ENCODE results near the gene LONP1.

- TF ChIP-seq, protein P1, sequence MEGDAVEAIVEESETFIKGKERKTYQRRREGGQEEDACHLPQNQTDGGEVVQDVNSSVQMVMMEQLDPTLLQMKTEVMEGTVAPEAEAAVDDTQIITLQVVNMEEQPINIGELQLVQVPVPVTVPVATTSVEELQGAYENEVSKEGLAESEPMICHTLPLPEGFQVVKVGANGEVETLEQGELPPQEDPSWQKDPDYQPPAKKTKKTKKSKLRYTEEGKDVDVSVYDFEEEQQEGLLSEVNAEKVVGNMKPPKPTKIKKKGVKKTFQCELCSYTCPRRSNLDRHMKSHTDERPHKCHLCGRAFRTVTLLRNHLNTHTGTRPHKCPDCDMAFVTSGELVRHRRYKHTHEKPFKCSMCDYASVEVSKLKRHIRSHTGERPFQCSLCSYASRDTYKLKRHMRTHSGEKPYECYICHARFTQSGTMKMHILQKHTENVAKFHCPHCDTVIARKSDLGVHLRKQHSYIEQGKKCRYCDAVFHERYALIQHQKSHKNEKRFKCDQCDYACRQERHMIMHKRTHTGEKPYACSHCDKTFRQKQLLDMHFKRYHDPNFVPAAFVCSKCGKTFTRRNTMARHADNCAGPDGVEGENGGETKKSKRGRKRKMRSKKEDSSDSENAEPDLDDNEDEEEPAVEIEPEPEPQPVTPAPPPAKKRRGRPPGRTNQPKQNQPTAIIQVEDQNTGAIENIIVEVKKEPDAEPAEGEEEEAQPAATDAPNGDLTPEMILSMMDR (IDR thresholded peaks at IDR 0.05; ENCODE audit: low read depth, low read length, missing input control), result no peak
- no peak for TF ChIP-seq REST (IDR thresholded peaks at IDR 0.05)
- no peak for TF ChIP-seq YY1 (IDR thresholded peaks at IDR 0.05)
- no peak for TF ChIP-seq MAX (IDR thresholded peaks at IDR 0.05)
- no peak for TF ChIP-seq RAD21 (IDR thresholded peaks at IDR 0.05)
Measured at GRCh38 chr19:5671600-5671999, 48.3 kb downstream of the LONP1 start.

All from liver (tissue), 3 donors.